Cardiac muscle cell (in vitro differentiated cells and primary cell): ENCODE results near the gene TENM3. TPM values are rescaled to one million over a fixed set of nuclear protein-coding genes. Genes with fewer than 3 reads are reported as not detected.
A peak's percentile ranks its signal among the peaks of the same experiment; 100 is the strongest.

Experiments
- DNase-seq, 2 donors: peaks; one replicate each; pipeline versions ENCODE4 v3.0.0 to v3.0.0-alpha.2; 2010 to 2017; ENCODE audit warnings: low read depth in 1 of 2, low spot score in 1 of 2
- H3K27ac ChIP-seq: fragments of 200-600 bp; sonication (generic); 2 replicates; pipeline ENCODE4 v1.5.1; 2016
- H3K27me3 ChIP-seq: fragments of 200-600 bp; sonication (generic); 2 replicates; pipeline ENCODE4 v1.6.0; 2016; ENCODE audit warnings: control low read depth
- H3K36me3 ChIP-seq: fragments of 200-600 bp; sonication (generic); 2 replicates; pipeline ENCODE4 v1.5.1; 2016; ENCODE audit warnings: control low read depth
- H3K4me1 ChIP-seq: fragments of 200-600 bp; sonication (generic); 2 replicates; pipeline ENCODE4 v1.8.1; 2017; ENCODE audit warnings: low read depth, mild to moderate bottlenecking, mixed run types
- H3K4me3 ChIP-seq: fragments of 200-600 bp; sonication (generic); 2 replicates; pipeline ENCODE4 v1.5.1; 2016; ENCODE audit warnings: mild to moderate bottlenecking
- H3K9me3 ChIP-seq: fragments of 200-600 bp; sonication (generic); 2 replicates; pipeline ENCODE4 v1.5.1; 2017; ENCODE audit warnings: low read depth, mild to moderate bottlenecking, control low read depth
- CTCF ChIP-seq: IDR thresholded peaks from 2 replicates; pipeline ENCODE4 v1.5.1; 2012; ENCODE audit warnings: low read depth, mild to moderate bottlenecking, low read length
- polyA plus RNA-seq: library from polyadenylated mRNA; unstranded; fragments of >200 nt; fragmentation: Nextera tagmentation; extraction: Ambion mirVana; gene quantifications from 2 replicates; pipeline ENCODE4 v1.2.1, GENCODE V29; 2016
- total RNA-seq: library from RNA; depleted of rRNA; stranded (reverse); fragments of >200 nt; gene quantifications from 2 replicates; pipeline ENCODE4 v1.2.3, GENCODE V29; 2016

Gene TENM3
- total and polyA plus RNA-seq, 2 experiments from 2014 or later, result 12.5 to 24.8 TPM

GRCh38 chr4:182627996-182628395, 384.8 kb downstream of the TENM3 start:
- Histone ChIP-seq H3K4me1 (peaks cover 6% of the 10 kb centered on the region), H3K27ac (no peak overlapping the region), H3K36me3 (no peaks in the 10 kb centered on the region), H3K9me3 (no peaks in the 10 kb centered on the region), H3K4me3 (no peak overlapping the region), H3K27me3 (no peaks in the 10 kb centered on the region)
- no peak for TF ChIP-seq CTCF
- no peak for DNase-seq

DNA sequence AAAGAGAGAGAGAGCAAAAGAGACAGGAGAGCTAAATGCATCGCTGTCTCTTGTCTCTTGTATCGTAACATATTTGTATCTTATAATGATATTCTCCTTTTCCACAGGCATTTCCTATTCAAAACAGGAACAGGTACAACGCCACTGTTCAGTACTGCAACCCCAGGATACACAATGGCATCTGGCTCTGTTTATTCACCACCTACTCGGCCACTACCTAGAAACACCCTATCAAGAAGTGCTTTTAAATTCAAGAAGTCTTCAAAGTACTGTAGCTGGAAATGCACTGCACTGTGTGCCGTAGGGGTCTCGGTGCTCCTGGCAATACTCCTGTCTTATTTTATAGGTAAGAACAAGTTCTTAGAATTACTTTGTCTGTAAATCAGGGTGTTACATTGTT, 385.3 kb downstream of the TENM3 start:
- Histone ChIP-seq H3K4me3 (no peak overlapping the region), H3K27ac (no peak overlapping the region), H3K4me1 (peaks cover 6% of the 10 kb centered on the region), H3K36me3 (no peaks in the 10 kb centered on the region), H3K9me3 (no peaks in the 10 kb centered on the region), H3K27me3 (no peaks in the 10 kb centered on the region)
- no peak for TF ChIP-seq CTCF
- DNase-seq, result no peak

GRCh38 chr4:182629096-182629495, 385.9 kb downstream of the TENM3 start:
- no peak for DNase-seq
- Histone ChIP-seq H3K27me3 (no peaks in the 10 kb centered on the region), H3K36me3 (no peaks in the 10 kb centered on the region), H3K4me1 (peaks cover 6% of the 10 kb centered on the region), H3K4me3 (no peak overlapping the region), H3K27ac (no peak overlapping the region), H3K9me3 (no peaks in the 10 kb centered on the region)
- TF ChIP-seq CTCF, result no peak

DNA sequence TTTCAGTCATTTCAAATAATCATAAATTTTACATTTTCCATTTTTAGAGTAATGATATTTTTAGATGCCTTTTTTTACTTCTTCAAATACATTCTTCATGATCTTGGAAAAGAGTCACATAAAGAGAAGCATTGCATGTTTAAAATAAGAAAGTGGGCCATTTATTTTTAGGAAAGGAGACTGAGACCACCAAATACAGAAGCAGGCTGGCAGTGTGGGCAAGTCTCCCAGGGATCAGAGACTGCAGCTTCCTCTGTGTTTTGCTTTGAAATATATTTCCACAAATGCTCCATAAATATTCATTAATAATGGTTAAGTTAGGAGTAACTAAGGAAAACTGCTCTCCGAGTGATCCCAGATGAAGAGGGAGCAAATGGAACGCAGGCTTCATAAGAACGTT, 397.3 kb downstream of the TENM3 start:
- no peak for DNase-seq
- Histone ChIP-seq H3K36me3 (no peaks in the 10 kb centered on the region), H3K9me3 (no peaks in the 10 kb centered on the region), H3K27me3 (no peaks in the 10 kb centered on the region), H3K27ac (no peak overlapping the region), H3K4me3 (no peak overlapping the region), H3K4me1 (peaks cover 16% of the 10 kb centered on the region)
- TF ChIP-seq CTCF, result no peak

- peak in 1 of 2 donors; percentile 11 for DNase-seq
- Histone ChIP-seq H3K27ac (no peak overlapping the region), H3K4me3 (no peak overlapping the region), H3K36me3 (no peaks in the 10 kb centered on the region), H3K27me3 (no peaks in the 10 kb centered on the region), H3K9me3 (no peaks in the 10 kb centered on the region), H3K4me1 (peaks cover 16% of the 10 kb centered on the region)
- TF ChIP-seq CTCF, result no peak
Measured at GRCh38 chr4:182640932-182641331, 397.7 kb downstream of the TENM3 start.

DNA sequence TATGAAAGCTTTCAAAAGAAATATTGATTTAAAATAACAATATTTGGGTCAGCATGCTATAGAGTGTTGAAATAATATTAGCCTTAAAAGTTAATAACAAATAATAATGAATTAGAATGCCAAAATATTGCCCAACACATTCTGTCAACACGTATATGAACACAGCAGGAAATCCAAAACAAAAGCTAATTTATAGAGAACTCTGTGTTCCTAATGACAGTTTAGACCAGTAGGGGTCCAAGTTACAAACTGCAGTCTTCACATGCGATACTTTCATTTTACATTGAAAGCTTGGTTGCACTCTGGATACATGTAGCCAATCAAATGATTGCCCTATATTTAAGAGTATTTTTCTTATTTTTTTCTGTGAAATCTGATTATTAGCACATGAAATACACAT, 399.6 kb downstream of the TENM3 start:
- Histone ChIP-seq H3K36me3 (no peaks in the 10 kb centered on the region), H3K4me1 (peaks cover 16% of the 10 kb centered on the region), H3K9me3 (no peaks in the 10 kb centered on the region), H3K4me3 (no peak overlapping the region), H3K27me3 (no peaks in the 10 kb centered on the region), H3K27ac (no peak overlapping the region)
- DNase-seq, result peak in 1 of 2 donors; percentile 62
- peak; percentile 39 for TF ChIP-seq CTCF
